ENCODE results near the gene CREB5. TPM values are rescaled to one million over a fixed set of nuclear protein-coding genes. Genes with fewer than 3 reads are reported as not detected.

Gene CREB5
- total RNA-seq, 2 experiments from 2014 or later: 0.19 to 0.22 TPM

DNA sequence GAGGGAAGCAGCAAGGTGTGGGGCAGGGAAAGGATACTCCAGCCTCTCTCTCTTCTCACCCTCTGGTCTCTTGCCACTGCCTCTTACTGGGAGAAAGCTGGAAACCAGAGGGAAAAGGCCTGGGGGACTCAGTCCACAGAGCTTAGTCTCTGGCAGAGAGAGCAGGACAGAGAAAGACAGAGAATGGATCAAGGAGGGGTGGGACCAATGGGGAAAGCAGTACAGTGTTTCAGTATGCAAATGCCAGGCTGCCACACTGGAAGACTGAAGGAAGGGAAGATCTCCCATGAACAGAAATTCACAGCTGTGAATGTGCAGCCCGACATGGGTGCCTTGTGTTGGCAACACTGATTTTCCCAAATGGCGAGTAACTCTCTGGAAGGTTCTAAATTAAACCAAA is 40.4 kb downstream of the CREB5 start:
- TF ChIP-seq, protein P1, sequence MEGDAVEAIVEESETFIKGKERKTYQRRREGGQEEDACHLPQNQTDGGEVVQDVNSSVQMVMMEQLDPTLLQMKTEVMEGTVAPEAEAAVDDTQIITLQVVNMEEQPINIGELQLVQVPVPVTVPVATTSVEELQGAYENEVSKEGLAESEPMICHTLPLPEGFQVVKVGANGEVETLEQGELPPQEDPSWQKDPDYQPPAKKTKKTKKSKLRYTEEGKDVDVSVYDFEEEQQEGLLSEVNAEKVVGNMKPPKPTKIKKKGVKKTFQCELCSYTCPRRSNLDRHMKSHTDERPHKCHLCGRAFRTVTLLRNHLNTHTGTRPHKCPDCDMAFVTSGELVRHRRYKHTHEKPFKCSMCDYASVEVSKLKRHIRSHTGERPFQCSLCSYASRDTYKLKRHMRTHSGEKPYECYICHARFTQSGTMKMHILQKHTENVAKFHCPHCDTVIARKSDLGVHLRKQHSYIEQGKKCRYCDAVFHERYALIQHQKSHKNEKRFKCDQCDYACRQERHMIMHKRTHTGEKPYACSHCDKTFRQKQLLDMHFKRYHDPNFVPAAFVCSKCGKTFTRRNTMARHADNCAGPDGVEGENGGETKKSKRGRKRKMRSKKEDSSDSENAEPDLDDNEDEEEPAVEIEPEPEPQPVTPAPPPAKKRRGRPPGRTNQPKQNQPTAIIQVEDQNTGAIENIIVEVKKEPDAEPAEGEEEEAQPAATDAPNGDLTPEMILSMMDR (IDR thresholded peaks at IDR 0.05): no peak
- H3K4me3 Mint-ChIP-seq: no peak overlapping the region
- no peaks in the 10 kb centered on the region for H3K4me1 Mint-ChIP-seq (ENCODE audit: low read depth)
- no peaks in the 10 kb centered on the region for H3K9me3 ChIP-seq (ENCODE audit: control insufficient read depth in 1 of 2, insufficient read depth in 1 of 2, low read length in 2 of 2)
- no peaks in the 10 kb centered on the region for H3K27me3 ChIP-seq (ENCODE audit: control insufficient read depth in 1 of 2, insufficient read depth in 2 of 2, low read length in 2 of 2)
- no peak overlapping the region for H3K27ac ChIP-seq (ENCODE audit: low read depth in 1 of 2, low read length in 2 of 2)
- POLR2A ChIA-PET: no interaction called here
- ATAC-seq (ENCODE audit: poor library complexity) (no peak), DNase-seq (no peak)
- H3K36me3 ChIP-seq (ENCODE audit: insufficient read depth, low read length): no peaks in the 10 kb centered on the region
- H3K36me3 Mint-ChIP-seq (ENCODE audit: low read depth): no peaks in the 10 kb centered on the region
- H3K4me3 ChIP-seq (ENCODE audit: low read length): no peak overlapping the region
- CTCF ChIA-PET: no interaction called here
- H3K9me3 Mint-ChIP-seq: no peaks in the 10 kb centered on the region
- H3K27ac Mint-ChIP-seq: no peak overlapping the region
- intact Hi-C loops (cut with DNase I, micrococcal nuclease): no loop called here
- H3K27me3 Mint-ChIP-seq: peaks cover 6% of the 10 kb centered on the region
- H3K4me1 ChIP-seq (ENCODE audit: insufficient read depth, low read length): no peaks in the 10 kb centered on the region

DNA sequence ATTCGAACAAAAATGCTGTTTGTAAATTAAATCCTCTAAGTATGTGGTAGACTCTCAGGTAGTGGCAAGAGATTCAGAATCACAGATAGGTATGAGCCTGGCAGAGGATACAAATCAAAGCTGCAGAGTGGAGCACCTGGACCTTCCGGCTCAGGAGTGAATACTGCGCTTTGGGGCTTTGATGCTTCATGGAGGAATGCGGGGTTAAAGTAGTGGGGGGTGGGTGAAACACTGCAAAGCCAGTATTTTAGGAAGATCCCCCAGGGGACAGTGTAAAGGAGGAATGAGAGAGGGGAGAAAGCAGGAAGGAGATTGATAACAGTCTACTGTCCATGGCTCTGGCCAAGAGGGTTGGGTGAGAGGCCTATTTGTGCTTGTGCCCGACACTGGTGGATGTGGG is 43.2 kb downstream of the CREB5 start:
- TF ChIP-seq, protein P1 (IDR thresholded peaks at IDR 0.05): no peak
- H3K27ac Mint-ChIP-seq: no peak overlapping the region
- Histone ChIP-seq H3K9me3 (ENCODE audit: control insufficient read depth in 1 of 2, insufficient read depth in 1 of 2, low read length in 2 of 2) (no peaks in the 10 kb centered on the region), H3K4me3 (ENCODE audit: low read length) (no peak overlapping the region), H3K36me3 (ENCODE audit: insufficient read depth, low read length) (no peaks in the 10 kb centered on the region), H3K27ac (ENCODE audit: low read depth in 1 of 2, low read length in 2 of 2) (no peak overlapping the region), H3K4me1 (ENCODE audit: insufficient read depth, low read length) (no peaks in the 10 kb centered on the region), H3K27me3 (ENCODE audit: control insufficient read depth in 1 of 2, insufficient read depth in 2 of 2, low read length in 2 of 2) (no peaks in the 10 kb centered on the region)
- ChIA-PET POLR2A (no interaction called here), CTCF (no interaction called here)
- DNase-seq: no peak
- no peaks in the 10 kb centered on the region for H3K36me3 Mint-ChIP-seq (ENCODE audit: low read depth)
- no peaks in the 10 kb centered on the region for H3K4me1 Mint-ChIP-seq (ENCODE audit: low read depth)
- intact Hi-C loops (cut with DNase I, micrococcal nuclease): no loop called here
- H3K9me3 Mint-ChIP-seq: no peaks in the 10 kb centered on the region
- no peak overlapping the region for H3K4me3 Mint-ChIP-seq
- ATAC-seq (ENCODE audit: poor library complexity): no peak
- H3K27me3 Mint-ChIP-seq: peaks cover 4% of the 10 kb centered on the region

DNA sequence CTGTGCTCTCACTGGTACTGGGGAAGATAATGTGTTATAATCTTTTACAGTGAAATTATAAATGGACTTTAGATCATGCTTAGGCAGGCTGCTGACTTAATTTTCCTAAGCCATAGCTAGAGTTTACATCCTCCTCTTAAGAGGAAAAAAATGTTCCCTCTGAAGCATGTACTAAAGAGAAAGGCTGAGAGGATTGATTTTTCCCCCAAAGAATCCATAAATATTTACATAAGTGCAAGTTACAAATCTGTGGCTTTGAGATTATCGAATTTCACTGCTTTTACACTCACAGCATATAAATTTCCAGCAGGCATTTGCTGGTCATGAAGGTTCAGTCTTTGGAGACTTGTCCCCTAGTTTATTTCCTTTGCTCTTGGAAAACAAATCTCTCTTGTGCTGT is 43.7 kb downstream of the CREB5 start:
- ChIA-PET CTCF (no interaction called here), POLR2A (no interaction called here)
- Mint-ChIP-seq H3K27me3 (no peaks in the 10 kb centered on the region), H3K27ac (no peak overlapping the region), H3K4me1 (ENCODE audit: low read depth) (no peaks in the 10 kb centered on the region), H3K36me3 (ENCODE audit: low read depth) (no peaks in the 10 kb centered on the region), H3K4me3 (no peak overlapping the region), H3K9me3 (no peaks in the 10 kb centered on the region)
- no peak overlapping the region for H3K4me3 ChIP-seq (ENCODE audit: low read length)
- H3K4me1 ChIP-seq (ENCODE audit: insufficient read depth, low read length): no peaks in the 10 kb centered on the region
- ATAC-seq (ENCODE audit: poor library complexity) (no peak), DNase-seq (no peak)
- TF ChIP-seq, protein P1 (IDR thresholded peaks at IDR 0.05): no peak
- H3K27me3 ChIP-seq (ENCODE audit: control insufficient read depth in 1 of 2, insufficient read depth in 2 of 2, low read length in 2 of 2): no peaks in the 10 kb centered on the region
- no peaks in the 10 kb centered on the region for H3K9me3 ChIP-seq (ENCODE audit: control insufficient read depth in 1 of 2, insufficient read depth in 1 of 2, low read length in 2 of 2)
- no peak overlapping the region for H3K27ac ChIP-seq (ENCODE audit: low read depth in 1 of 2, low read length in 2 of 2)
- intact Hi-C loops (cut with DNase I, micrococcal nuclease): no loop called here
- H3K36me3 ChIP-seq (ENCODE audit: insufficient read depth, low read length): no peaks in the 10 kb centered on the region
